Nephron (organoid): Measurements from ENCODE around the gene ELL2.

Experiments used
- H3K27ac Mint-ChIP-seq, 3 experiments: 2 replicates each; pipeline ENCODE4 v1.8.0; 2020; ENCODE audit warnings: mixed read lengths in 3 of 3, mild to moderate bottlenecking in 2 of 3, moderate library complexity in 1 of 3
- H3K27me3 Mint-ChIP-seq: 2 replicates; pipeline ENCODE4 v1.8.0; 2021; ENCODE audit warnings: low read depth, mild to moderate bottlenecking, moderate library complexity, mixed read lengths
- H3K36me3 Mint-ChIP-seq: 2 replicates; pipeline ENCODE4 v1.8.0; 2020; ENCODE audit warnings: low read depth, mixed read lengths
- H3K4me1 Mint-ChIP-seq: 2 replicates; pipeline ENCODE4 v1.8.0; 2020; ENCODE audit warnings: mixed read lengths
- H3K4me3 Mint-ChIP-seq, 3 experiments: 2 replicates each; pipeline ENCODE4 v1.8.0; 2020; ENCODE audit warnings: mild to moderate bottlenecking in 3 of 3, mixed read lengths in 3 of 3, moderate library complexity in 2 of 3
- H3K9me3 Mint-ChIP-seq: 2 replicates; pipeline ENCODE4 v1.8.0; 2020; ENCODE audit warnings: mixed read lengths
- CTCF ChIP-seq, 3 experiments: fragments of 200-600 bp; sonication (generic); IDR thresholded peaks; one replicate each; pipeline ENCODE4 v1.5.0; 2021; ENCODE audit warnings: antibody characterized with exemption in 3 of 3; ENCODE audit not compliant: unreplicated experiment in 3 of 3

ELL2 gene

GRCh38 chr5:95859661-95860060, 102.0 kb downstream of the ELL2 start:
- no peaks in the 10 kb centered on the region for H3K9me3 Mint-ChIP-seq

GRCh38 chr5:95858661-95859595, 102.7 kb downstream of the ELL2 start:
- TF ChIP-seq CTCF (IDR thresholded peaks at IDR 0.05; ENCODE audit: unreplicated experiment in 3 of 3) = peak; percentile 96 to 98 (median 98)
- Mint-ChIP-seq H3K4me1 (peaks cover 30% of the 10 kb centered on the region), H3K36me3 (no peaks in the 10 kb centered on the region), H3K27ac (no peak overlapping the region), H3K27me3 (peaks cover 28% of the 10 kb centered on the region), H3K4me3 (peak overlapping the region; percentile 54 to 72 (median 71)), H3K9me3 (no peaks in the 10 kb centered on the region)

More at GRCh38 chr5:95859661-95860060, 102.0 kb downstream of the ELL2 start:
- H3K27me3 Mint-ChIP-seq = peaks cover 28% of the 10 kb centered on the region
- H3K4me3 Mint-ChIP-seq = no peak overlapping the region
- H3K27ac Mint-ChIP-seq = no peak overlapping the region
- TF ChIP-seq CTCF (IDR thresholded peaks at IDR 0.05; ENCODE audit: unreplicated experiment in 3 of 3) = no peak
- peaks cover 30% of the 10 kb centered on the region for H3K4me1 Mint-ChIP-seq
- no peaks in the 10 kb centered on the region for H3K36me3 Mint-ChIP-seq

- TF ChIP-seq CTCF (IDR thresholded peaks at IDR 0.05; ENCODE audit: unreplicated experiment in 3 of 3) = no peak
- H3K36me3 Mint-ChIP-seq = no peaks in the 10 kb centered on the region
- no peak overlapping the region for H3K27ac Mint-ChIP-seq
- H3K27me3 Mint-ChIP-seq = peaks cover 26% of the 10 kb centered on the region
- H3K9me3 Mint-ChIP-seq = no peaks in the 10 kb centered on the region
- H3K4me3 Mint-ChIP-seq = no peak overlapping the region
- H3K4me1 Mint-ChIP-seq = peaks cover 28% of the 10 kb centered on the region
These were observed 103.6 kb downstream of the ELL2 start for GRCh38 chr5:95858023-95858461.

- H3K27ac Mint-ChIP-seq = no peak overlapping the region
- no peak overlapping the region for H3K4me3 Mint-ChIP-seq
- H3K9me3 Mint-ChIP-seq = no peaks in the 10 kb centered on the region
- H3K27me3 Mint-ChIP-seq = peaks cover 23% of the 10 kb centered on the region
- H3K36me3 Mint-ChIP-seq = no peaks in the 10 kb centered on the region
- no peak for TF ChIP-seq CTCF (IDR thresholded peaks at IDR 0.05; ENCODE audit: unreplicated experiment in 3 of 3)
- peaks cover 21% of the 10 kb centered on the region for H3K4me1 Mint-ChIP-seq
These were observed 104.3 kb downstream of the ELL2 start for GRCh38 chr5:95857185-95857945.

- Mint-ChIP-seq H3K4me3 (no peak overlapping the region), H3K36me3 (no peaks in the 10 kb centered on the region), H3K4me1 (peaks cover 15% of the 10 kb centered on the region), H3K27ac (no peak overlapping the region), H3K9me3 (no peaks in the 10 kb centered on the region), H3K27me3 (peaks cover 21% of the 10 kb centered on the region)
- TF ChIP-seq CTCF (IDR thresholded peaks at IDR 0.05; ENCODE audit: unreplicated experiment in 3 of 3) = no peak
These were observed 105.1 kb downstream of the ELL2 start for GRCh38 chr5:95856501-95856981.
